HG03139 (cell line): ENCODE results near the gene ANKS1B.

Source experiments
- ATAC-seq: cut with Tn5 transposase; IDR thresholded peaks from one replicate; pipeline ENCODE4 v1.9.1; 2021; ENCODE audit not compliant: unreplicated experiment

The ANKS1B gene

DNA sequence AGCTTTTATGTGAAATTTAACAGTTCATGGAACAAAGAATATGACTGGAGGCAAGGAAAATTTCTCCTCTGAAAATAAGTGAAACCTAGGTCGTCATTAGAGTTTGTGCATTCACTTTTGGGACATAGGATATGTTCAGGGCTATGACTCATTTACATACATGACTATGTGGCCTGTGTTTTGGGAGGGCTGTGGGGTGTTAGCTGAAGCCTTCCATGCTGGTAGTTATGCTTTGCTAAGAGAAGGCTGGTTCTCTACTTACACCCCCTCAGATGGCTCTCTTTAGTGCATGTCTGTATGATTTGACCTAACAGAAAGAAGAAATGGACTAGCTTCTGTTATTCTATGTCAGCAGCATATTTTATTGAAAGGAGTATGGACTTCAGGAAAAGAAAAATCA is 753.7 kb downstream of the ANKS1B start:
- ATAC-seq: no peak

DNA sequence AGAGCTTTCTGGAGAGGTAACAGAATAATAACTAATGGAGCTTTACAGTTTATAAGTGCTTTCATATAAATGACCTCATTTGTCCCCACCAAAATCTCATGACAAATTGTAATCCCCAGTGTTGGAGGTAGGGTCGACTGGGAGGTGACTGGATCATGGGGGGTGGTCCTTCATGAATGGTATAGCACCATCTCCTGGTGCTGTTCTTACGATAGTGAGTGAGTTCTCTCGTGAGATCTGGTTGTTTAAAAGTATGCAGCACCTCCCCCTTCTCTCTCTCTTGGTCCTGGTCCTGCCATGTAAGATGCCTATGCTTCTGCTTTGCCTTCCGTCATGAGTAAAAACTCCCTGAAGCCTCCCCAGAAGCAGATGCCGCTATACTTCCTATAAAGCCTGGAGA is 760.5 kb downstream of the ANKS1B start:
- ATAC-seq: no peak

DNA sequence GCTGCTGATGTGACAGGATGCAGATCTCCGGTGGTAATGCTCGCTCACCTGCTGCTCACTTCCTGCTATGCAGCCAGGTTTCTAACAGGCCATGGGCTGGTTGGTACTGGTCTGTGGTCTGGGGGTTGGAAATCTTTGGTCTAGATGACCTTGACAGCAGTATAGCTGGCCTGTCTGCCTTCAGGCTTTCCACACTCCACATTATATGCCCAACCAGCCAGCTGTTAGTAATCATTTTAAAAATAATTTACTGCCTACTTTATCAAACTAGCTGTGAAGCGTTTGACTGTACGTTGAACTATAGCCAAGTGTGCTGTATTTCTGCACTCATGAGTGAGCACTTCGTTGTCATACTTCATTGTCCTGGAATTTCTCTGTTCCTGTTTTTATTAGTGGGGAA is 761.2 kb downstream of the ANKS1B start:
- no peak for ATAC-seq

DNA sequence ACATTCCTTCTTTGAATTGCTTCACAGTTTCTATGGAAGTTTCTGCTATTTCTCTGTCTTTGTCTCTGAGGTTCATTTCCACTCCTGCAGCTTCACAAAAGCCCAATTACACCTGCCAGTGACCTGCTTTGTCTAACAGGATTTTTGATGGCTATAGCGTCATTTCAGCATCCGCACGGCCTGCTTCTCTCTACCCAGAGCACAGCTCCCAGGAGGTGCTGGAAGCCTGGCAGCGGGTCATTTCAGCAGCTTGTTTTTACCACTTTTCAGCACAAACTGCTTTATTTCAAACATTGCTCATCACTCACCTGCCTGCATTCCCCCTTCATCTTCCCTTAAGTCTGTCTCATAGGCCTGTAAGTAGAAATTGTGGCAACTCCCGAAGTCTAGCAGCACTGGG is 771.7 kb downstream of the ANKS1B start:
- no peak for ATAC-seq

DNA sequence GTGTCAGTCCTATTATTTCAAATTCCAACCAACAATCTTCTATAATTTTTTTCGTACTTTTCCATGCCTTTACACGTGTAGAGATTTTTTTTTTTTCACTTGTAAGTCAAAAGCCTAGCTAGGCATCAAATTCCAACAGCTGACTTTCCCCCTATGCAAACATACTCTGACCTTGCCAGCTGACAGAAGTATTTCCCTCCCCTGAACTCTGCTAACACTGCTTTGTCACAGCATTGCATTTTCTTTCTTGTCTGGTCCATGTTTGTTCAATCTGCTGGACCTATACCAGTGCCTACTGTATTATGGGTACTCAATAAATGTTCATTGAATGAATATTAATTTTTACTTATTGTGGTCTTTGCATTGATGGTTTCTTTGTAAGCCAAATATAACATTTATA is 772.5 kb downstream of the ANKS1B start:
- no peak for ATAC-seq

DNA sequence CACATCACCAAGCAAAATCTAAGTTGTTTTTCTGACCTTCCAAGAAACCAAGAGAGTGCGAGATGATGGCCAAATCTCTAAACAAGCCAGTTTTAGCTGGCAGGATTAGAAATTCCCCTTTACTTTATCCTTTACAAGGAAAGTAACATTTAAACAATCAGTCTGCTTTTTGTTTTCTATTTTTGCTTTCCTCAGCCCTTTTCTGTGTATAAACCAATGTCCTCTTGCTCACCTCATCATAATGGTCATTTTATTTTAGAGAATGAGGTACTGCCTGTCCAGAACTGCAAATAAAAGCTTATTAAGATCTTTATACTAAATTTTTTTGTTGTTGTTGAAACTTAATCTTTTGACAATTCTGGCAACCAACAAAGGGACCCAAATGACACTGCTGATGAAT is 779.6 kb downstream of the ANKS1B start:
- no peak for ATAC-seq

DNA sequence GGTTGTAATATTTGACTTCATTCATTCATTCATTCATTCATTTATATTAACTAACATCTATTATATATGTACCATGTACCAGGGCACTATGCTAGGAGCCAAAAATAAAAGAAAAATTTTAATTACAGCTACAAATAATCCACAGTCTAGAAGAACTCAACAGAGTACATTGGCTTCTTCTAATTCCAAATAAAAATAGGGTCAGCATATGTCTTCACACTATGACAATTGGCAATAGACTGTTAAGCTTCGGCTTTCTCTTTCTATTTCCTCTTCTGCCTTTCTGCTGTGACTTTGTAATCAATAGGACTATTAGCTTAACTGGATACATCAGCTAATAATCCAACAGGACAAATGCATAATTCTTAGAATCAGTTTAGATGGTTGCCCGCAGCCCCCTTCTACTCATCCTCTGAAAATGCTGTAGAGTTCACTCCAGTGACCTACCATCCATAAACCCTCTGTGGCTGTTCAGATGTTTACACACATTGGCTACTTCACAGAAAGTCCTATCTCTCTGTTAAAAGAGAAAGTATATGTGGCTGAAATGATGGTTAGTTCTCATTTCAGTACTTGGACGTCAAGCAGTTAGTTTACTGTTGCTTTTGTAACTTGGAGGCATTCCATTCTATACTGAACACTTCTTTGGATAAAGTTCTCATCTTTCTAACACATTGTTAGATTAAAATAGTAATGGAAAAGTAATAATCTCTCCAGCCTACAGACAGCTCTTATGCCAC is 782.7 kb downstream of the ANKS1B start:
- ATAC-seq: no peak

DNA sequence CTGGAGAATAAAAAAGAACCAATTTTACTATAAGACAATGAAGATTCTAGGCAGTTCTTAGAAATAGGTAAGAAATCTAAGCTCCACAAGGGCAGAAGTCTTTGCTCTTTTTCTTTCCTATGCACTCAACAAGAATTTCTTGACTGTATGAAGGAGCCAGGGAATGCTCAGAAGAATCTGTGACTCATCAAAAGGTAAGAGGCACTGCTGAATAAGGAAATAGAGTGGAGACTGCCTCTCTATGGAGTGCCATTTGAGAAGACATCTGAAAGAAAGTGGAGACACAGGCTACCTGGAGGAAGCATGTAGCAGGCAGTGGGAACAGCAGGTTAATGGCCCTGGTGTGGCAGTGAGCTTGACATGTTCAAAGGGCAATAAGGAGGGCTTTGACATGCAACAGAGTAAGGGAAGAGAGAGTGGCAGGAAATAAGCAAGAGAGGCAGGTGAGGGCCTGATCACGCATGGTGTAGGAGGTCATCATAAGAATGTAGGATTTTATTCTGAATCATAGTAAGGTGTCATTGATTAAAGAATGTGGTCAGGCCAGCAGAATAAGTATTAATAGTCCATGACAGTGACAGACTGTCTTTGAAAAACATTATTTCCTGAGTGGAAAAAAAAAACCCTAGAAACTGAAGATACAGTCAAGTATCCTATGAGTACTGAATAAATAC is 783.9 kb downstream of the ANKS1B start:
- no peak for ATAC-seq

DNA sequence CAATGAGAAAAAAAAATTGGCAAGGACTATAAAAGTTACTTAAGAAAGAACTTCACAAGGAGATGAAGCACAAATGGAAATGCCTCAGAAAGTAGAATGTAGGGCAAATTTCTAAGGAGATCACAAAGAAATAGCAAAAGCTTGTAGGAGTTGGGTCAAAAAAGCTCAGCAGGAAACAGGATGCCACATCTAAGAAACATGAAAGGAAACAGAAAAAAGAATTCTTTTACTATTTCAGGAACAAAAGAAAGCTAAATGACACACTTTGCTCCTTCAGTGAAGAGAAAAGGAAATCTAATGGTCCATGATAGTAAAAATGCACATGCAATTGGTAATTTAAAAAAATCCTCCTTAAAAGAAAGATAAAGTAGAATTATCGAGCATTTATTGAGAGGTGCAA is 789.3 kb downstream of the ANKS1B start:
- ATAC-seq: no peak

DNA sequence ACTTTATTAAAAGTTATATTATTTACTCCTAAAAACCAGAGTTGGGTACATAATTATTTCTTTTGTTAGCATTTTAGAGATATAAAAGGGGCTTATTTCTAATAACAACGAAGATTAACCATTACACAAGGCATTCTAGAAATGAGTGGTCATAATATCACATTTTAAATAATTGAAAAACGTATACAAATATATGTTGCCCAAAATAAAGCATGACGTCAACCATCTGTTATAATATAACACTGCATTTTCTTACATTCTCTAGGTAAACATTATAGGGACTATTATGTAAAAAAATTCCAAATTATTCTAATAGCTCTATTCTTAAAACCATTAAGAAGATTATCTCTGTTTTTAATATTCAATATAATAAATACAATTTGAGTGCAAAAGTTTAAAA is 792.2 kb downstream of the ANKS1B start:
- ATAC-seq: no peak

DNA sequence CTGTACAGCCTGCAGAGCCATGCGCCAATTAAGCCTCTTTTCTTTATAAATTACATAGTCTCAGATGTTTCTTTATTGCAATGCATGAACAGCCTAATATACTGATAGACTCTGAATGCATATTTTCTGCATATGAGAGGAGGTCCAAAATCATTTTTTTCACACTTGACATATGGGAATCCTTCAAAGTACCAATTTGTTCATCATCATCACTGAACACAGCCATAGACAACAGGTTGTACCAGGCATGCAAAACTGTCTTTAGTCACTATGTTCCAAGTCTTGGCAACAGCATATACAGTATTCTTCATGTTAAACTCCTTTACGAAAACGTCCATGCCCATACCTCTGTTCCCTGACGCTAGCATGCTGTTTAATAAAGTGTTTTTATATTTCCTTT is 807.9 kb downstream of the ANKS1B start:
- ATAC-seq: no peak

DNA sequence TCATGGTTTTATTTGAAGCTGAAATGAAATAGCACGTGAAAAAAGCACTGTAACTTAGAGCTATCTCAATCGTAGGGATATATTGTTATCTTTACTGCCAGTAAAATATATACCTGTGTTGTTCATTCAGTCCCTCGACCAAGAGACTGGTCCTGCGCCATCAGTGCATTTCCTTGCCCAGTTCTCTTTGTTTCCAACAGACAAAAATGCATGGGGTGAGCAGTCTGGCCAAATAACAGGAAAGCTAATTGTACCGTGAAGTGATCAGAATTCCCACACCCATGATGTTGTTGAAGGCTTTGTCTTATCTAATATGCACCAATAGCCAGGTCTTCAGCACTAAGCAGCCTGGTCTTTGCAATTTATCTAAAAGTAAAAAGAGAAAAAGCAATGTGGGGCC is 814.3 kb downstream of the ANKS1B start:
- no peak for ATAC-seq

DNA sequence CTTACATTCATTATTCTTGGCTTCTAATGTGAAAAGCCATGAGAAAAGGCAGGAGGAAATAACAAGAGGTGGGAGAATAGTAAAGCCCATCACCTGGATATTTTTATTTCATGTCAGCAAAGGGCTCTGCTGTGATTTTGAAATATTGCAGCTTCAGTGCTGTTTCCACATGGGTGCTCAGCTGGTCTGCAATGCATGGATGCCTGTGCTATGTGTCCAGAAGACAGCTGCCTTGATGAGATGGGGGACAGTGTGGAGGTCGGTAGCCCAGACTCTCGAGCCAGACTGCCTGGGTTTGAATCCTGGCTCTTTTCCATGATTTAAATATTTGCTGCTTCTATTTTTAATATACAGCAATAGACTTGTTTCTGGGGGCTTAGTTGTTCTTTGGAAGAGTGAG is 814.7 kb downstream of the ANKS1B start:
- no peak for ATAC-seq

DNA sequence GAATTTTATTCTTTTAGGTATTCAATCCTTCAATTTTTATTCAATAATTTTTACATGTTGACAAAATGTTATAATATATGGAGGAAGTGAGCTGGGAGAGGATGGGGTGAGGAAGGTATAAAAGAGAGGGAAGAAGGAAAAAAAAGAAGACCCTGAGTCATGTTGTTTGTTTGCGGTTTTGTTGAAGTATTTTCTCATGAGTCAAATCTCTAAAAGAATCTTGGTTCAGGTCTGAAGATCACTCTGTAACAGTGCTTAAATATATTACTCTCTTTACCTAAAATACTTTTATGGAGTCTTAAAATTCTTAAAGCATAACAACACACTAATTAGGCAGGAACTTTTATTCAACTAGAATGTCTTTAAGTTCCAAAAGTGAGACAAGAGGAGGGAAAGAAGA is 826.8 kb downstream of the ANKS1B start:
- ATAC-seq: no peak

DNA sequence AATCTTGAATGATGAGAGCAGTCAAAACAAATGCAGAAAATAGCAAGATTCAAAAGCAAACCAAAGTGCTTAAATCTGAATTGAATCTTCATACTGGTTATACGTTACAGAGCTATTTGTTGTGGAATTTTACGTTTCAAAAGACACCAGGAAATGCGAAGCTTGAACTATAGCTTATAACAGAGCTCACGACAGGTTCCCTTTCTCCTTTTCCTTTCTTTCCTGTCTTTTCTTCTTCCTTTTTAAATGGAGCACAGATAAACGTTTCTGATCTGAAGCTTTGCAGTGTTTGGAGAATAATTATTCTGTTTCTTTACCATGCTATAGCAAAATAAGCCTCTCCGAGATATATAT is 829.8 kb downstream of the ANKS1B start:
- ATAC-seq: no peak

DNA sequence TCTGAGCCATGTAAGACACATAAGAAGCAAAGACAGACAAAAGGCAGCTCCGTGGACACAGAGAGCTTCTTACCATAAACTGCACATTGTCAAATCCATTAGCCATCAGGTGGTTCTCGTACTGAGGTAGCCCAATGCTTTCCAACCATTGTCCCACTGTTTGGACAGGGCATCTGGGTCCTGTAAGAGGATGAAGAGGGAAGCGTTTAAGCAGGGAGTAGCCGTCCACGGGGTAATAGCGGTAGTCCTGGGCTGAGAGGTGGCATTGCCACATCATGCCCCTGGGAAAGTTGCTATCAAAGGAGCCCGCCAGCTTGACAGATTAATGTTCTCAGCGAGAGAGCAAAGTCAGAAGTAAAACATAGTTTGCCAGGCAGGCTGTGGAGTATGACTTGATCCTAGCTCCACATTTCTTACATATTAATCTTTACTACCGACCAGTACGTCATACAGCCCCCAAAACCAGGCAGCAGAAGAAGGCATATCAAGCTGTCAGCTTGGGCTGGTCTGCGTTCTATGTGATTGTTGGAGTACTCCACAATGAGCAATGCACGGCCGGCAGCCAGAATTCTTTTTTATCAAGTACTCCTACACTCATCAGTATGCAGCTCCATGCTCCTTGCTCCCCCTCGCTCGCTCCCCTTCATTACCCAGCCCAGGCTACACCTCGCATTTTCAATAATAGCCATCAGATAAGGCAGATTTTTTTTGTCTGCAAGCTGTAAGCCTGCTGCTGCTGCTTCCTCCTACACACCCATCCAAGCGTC is 830.3 kb downstream of the ANKS1B start:
- ATAC-seq: no peak

DNA sequence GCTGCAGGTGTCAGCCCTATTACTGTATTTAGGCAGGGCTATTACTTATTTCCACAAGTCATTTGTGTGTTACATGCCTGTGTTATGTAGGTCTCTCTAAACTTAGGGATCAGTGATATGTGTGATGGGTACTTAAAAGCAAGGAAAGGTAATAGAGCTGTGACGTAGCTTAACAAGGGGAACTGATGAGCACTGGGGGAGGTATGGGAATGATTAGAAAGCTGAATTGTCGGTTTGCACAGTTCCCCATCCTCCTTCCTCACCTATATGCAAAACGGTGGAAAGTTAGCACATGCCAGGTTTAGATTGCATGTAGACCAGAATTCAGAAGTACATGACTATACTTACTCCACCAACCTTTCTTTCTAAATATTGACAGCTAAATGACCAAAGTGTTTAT is 831.4 kb downstream of the ANKS1B start:
- ATAC-seq: no peak

DNA sequence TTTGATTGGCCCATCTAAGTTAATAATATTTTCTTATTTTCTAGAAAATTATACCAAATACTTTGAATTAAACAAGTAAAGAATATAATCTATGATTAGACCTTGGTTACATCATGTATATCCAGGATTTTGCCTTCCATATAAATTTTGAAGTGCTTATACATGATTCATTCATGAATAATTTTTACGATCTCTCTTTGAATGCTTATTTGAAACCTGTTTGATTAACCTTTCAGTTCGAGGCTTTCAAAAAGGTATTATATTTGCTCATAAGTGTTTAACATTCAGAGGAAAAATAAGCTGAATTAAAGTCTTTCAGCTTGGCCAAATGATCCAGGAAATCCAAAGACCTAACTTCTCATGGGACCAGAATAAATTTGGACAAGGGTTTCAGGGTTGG is 832.4 kb downstream of the ANKS1B start:
- ATAC-seq: no peak

DNA sequence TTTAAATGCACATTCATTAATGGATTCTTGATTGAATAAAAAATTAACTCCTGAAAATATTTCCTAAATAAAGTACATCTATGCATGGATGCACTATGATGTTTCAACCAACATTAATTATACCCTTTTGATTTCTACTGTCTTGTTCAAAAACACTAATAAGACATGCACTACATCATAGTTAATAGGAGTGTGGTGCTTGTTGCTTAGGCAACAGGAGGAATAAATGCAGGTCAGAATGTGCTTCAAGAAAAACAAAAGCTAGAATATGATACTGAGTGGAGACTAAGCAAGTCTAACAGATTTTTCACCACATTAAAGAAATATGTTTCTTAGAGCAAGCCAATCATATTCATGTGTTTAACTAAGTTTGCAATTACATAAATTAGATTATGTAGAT is 833.0 kb downstream of the ANKS1B start:
- ATAC-seq: no peak

DNA sequence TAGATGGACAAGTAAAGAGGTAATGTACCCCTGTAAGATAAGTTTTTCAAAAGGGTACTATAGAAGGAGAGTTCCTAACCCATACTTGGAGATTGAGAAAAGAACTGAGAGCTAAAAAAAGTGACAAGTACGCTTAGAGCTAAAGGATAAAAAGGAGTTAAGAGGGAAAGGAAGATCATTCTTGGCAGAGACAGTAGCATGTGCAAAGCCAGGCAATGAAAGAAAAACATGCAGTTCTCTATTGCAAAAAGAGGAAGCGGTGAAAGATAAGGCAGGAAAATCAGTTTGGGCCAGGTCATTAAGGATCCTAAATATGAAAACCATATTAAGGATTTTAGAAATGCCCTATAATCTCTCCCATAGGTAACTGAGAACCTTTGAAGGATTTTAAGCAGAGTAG is 837.6 kb downstream of the ANKS1B start:
- ATAC-seq: no peak

DNA sequence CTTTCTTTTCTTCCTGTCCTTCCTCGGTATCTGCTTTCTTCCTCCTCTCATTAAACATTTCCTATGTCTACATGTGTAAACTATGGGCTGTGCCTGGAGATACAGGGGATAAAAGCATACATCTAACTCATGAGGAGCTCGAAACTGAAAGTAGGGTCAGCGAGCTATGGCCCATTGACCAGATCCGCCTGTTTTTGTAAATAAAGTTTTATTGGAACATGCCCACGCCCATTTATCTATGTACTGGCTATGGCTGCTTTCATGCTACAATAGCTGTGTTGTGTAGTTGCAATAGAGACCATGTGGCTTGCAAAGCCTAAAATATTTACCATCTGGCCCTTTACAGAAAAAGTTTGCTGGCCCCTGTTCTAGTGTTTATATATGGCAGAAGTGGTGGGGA is 838.0 kb downstream of the ANKS1B start:
- ATAC-seq: no peak

DNA sequence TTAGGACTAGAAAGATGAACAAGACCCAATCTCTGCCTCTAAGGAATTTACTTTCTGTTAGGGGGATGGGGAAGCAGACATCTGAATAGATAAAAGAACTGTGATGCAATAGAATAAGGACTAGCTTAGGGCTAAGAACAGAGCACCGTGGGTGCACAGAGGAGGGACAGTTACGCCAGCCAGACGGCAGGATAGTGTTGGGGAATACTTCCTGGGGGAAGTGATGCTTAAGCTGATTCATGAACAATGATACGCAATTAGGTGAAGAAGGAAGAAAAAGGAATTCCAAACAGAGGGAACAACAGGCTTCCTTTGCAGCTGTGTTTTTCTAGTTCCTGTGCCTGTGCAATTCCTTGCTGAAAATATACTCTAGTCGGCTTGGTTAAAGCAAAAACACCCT is 838.6 kb downstream of the ANKS1B start:
- no peak for ATAC-seq
